NOMO-1 treated with DMSO at 0.1 percent for 48 hours (cell line): ENCODE measurements around the gene BPIFB1.
A peak's percentile ranks its signal among the peaks of the same experiment; 100 is the strongest.

Experiments used
- DNase-seq: peaks from one replicate; lab custom pipeline; 2025; ENCODE audit not compliant: unreplicated experiment; lab: John Stamatoyannopoulos, UW

BPIFB1 gene, protein sequence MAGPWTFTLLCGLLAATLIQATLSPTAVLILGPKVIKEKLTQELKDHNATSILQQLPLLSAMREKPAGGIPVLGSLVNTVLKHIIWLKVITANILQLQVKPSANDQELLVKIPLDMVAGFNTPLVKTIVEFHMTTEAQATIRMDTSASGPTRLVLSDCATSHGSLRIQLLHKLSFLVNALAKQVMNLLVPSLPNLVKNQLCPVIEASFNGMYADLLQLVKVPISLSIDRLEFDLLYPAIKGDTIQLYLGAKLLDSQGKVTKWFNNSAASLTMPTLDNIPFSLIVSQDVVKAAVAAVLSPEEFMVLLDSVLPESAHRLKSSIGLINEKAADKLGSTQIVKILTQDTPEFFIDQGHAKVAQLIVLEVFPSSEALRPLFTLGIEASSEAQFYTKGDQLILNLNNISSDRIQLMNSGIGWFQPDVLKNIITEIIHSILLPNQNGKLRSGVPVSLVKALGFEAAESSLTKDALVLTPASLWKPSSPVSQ

DNA sequence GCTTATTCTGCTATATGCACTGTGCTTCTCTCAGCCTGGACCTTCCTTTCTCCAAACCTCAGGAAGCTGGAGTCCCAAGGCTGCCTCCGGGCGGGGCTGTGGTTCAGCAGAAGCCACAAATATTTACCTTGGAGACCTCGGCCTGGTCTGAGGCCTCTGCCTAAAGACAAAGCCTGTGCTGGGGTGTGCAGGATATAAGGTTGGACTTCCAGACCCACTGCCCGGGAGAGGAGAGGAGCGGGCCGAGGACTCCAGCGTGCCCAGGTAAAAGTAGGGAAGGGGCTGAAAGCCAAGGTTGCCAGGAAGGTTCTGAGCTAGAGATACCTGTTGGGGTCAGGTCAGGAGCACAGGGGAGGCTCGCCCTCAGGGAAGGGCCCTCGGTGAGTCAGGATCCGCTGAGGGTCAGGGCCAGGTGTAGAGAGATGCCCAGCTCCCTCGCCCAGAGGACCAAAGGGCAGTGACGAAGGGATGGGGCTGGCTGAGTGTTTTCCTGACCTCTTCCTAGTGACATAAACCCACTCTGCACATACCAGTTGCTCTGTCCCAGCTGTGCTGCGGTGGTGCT is at the start of gene BPIFB1:
TSS of gene BPIFB1 (plus strand) at position 224 of the 565 bp plus-strand sequence. CDS start 2,860 bp downstream, outside the sequence.
- DNase-seq = no peak

- no peak for DNase-seq
Observed at GRCh38 chr20:33234050-33234449, 49.0 kb upstream of the BPIFB1 start.

GRCh38 chr20:33235696-33236095 is 47.3 kb upstream of the BPIFB1 start, which contains the start of gene BPIFA1:
TSS of gene BPIFA1 (plus strand) at chr20:33235996. CDS start at chr20:33237712, 1,716 bp downstream.
- DNase-seq = no peak

- DNase-seq = no peak
Observed at GRCh38 chr20:33236351-33236750, 46.7 kb upstream of the BPIFB1 start.

DNA sequence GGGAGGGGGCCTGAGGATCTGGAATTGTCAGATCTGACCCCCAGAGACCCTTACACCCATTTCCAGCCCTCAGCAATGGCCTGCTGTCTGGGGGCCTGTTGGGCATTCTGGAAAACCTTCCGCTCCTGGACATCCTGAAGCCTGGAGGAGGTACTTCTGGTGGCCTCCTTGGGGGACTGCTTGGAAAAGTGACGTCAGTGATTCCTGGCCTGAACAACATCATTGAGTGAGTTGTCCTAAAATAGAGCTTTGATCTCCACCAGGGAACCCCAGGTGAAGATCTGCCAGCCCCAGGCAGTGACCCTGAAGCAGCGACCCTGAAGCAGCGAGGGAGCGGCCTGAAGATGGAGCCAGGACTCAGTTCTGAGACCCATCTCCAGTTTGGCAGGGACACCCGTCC is 45.0 kb upstream of the BPIFB1 start:
- DNase-seq = no peak

DNA sequence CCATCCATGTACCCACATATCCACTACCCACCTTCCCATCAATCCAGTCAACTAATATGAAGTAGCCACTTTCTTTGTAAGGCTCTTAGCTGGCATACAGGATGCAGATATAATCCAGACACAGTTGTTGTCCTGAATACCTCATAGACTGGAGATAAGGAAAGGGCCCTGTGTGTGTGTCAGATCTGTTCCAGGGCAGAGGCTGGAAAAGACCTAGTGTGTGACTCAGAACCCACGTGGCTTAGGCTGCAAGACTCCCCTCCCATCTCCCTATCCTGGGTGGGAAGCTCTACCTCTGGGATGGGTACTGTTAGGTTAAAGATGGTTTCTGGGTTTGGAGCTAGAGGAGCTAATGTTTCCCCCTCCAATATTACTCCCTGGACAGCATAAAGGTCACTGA is 43.6 kb upstream of the BPIFB1 start:
- no peak for DNase-seq

GRCh38 chr20:33239979-33240736 is 42.9 kb upstream of the BPIFB1 start:
- no peak for DNase-seq

DNA sequence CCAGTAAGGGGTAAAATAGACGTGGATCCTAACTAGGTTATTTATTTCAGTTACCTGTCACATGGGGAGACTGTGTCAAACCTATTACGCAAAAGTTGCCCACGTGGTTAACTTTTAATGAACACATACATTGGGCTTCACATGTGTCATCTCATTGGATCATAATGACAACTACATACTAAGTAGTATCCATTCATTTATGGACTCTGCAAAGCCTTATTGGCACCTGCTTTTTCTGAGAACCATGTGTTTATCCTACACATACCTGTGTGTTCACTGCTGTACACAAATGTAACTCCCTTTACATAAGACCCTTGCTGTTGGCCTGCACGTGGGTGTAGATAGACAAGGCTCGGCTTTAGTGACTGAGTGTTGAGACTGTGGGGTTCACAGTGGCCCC is 42.1 kb upstream of the BPIFB1 start:
- DNase-seq = no peak

GRCh38 chr20:33242319-33243100 is 40.5 kb upstream of the BPIFB1 start:
- DNase-seq = no peak

DNA sequence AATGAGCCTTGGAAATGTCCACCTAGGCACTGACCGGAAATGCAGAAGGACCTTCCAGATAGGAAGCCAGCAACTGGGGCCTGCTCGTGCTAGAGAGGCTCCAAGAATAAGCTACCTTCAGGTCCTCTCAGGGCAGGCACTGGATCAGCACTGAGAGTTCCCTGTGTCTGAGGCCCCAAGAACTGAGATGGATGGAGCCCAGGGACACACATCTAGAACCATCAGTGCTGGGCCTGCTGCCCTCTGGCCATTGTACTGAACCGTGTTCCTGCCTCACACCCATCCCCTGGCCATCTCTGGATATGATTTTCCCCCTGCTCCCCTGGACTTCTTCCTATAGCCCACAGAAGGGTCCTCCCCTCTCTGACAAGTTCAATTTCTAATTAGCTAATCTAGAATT is 36.9 kb upstream of the BPIFB1 start:
- DNase-seq = no peak

- no peak for DNase-seq
Observed at GRCh38 chr20:33249456-33249855, 33.6 kb upstream of the BPIFB1 start.

DNA sequence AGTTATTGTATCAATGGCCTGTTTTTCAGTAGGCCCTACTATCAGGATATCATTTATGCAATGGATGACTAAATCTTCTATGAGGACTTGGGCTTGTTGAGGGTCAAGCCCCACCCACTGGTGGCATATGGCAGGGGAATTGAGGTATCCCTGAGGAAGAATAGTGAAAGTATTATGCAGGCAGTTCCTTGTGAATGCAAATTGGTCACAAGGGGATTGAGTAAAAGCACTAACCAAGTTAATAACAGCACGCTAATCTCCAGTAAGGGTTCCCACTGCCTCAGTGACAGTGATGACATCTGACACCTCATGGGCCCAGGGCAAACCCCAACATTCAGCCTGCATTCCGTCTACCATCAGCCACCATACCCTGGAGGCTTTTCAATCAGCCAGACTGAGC is 32.3 kb upstream of the BPIFB1 start:
- no peak for DNase-seq

DNA sequence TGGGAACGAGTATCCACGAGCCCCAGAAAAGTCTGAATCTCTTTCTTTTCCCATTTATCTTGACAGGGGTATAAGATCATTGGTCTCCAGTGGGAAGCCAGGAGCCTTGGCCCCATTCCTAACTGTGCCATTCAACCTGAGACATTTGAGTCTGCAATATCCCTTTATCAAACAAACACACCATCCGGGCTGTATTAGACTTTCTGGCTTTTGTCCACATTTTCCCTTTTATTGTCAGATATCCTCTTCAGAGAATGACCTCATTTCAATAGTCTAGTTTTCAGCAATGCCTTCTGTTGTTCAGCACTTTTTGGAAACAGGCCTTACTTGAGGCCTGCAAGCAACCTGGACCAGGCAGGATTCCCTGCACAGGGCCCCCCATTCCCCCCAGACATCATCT is 31.5 kb upstream of the BPIFB1 start:
- no peak for DNase-seq

- DNase-seq = no peak
Observed at GRCh38 chr20:33252460-33252859, 30.6 kb upstream of the BPIFB1 start.

- no peak for DNase-seq
Observed at GRCh38 chr20:33255005-33255404, 28.0 kb upstream of the BPIFB1 start.

DNA sequence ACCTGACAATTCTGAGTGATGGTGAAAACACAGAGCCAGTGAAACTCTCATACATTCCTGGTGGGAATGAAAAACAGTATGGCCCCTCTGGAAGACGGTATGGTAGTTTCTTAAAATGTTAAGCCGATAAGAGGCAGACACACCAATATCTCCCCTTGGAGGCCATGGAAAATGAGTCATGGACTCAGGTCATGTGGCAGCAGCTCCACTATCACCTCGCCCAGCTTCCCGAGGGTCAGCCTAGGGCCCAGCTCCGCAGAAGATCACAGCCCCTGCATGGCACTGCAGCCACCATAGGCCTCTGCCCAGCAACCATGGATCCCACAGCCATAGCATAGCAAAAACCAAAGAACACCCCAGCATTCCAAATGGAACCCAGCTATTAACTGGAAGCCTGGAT is 25.8 kb upstream of the BPIFB1 start:
- DNase-seq = no peak

DNA sequence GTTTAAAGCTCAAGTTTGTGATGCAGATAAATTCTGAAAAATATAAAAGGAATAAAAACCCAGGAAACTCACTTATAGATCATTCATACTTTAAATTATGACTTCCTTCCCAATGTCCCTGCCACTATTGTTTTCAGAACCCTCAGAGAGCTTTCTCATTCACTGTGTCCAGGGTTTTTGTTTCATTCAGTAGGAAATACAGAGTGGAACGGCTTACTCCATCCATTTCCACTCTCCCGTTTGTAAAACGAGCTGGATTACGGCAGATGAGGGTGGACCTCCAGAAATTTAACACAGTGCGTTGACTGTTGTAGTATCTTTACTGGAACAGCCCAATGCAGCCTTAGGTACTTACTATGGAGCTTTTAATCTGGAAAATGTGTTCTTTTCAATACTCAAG is 23.6 kb upstream of the BPIFB1 start:
- no peak for DNase-seq

DNA sequence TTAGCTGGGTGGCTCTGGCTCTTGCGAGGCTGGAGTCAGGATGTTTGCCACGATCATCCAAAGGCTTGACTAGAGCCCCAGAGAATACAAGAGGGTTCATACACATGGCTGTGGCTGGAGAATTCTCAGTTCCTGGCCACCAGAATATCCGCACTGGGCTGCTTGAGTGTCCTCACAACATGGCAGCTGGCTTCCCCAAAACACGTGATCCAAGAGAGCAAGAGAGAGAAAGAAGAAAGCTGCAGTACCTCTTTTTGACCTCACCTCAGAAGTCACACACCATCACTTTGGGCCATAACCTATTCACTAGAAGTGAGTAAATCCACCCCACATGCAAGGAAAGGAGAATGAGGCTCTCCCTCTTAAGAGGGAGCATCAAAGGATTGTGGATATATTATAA is 21.5 kb upstream of the BPIFB1 start:
- DNase-seq = peak; percentile 1

- DNase-seq = peak; percentile 68
Observed at GRCh38 chr20:33262658-33263065, 20.4 kb upstream of the BPIFB1 start.

GRCh38 chr20:33263784-33264183 is 19.2 kb upstream of the BPIFB1 start:
- no peak for DNase-seq

DNA sequence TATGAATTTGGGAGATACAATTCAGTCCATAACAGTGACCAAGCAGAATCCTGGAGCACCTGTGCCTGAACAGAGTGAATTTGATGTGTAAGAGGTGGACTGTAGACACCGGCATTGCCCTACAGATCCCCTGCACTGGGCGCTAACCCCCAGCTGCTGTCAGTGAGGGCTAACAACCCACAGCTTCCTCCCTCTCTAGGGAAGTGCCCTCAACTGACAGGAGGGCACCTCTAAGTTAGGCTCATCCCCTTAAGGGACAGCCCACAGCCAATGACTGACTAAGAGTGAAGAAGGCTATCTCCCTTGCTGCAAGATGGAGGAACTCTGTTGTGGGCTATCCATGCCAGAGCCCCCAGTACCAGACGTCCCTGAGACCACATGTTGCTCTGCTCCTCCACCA is 15.3 kb upstream of the BPIFB1 start:
- DNase-seq = peak; percentile 52
